Loucy (cell line): ENCODE data around the gene SLC38A7.

Experiments used
- H2AFZ ChIP-seq: fragments of 200-600 bp; sonication (generic); 2 replicates; pipeline ENCODE4 v1.6.0; 2016; ENCODE audit warnings: antibody characterized with exemption, mild to moderate bottlenecking, low read length, moderate library complexity
- H3F3A ChIP-seq: fragments of 200-600 bp; 2 replicates; pipeline ENCODE4 v1.6.0; 2016; ENCODE audit warnings: antibody characterized with exemption, low read depth, mild to moderate bottlenecking
- H3K27me3 ChIP-seq: fragments of 200-600 bp; sonication (generic); 2 replicates; pipeline ENCODE4 v1.6.1; 2014; ENCODE audit warnings: low read length, mild to moderate bottlenecking; ENCODE audit not compliant: insufficient read depth, poor library complexity, severe bottlenecking
- H3K36me3 ChIP-seq: fragments of 200-600 bp; sonication (generic); 2 replicates; pipeline ENCODE4 v1.6.1; 2016; ENCODE audit warnings: low read length; ENCODE audit not compliant: insufficient read depth
- H3K4me1 ChIP-seq: fragments of 200-600 bp; sonication (generic); 2 replicates; pipeline ENCODE4 v1.5.1; 2014; ENCODE audit warnings: low read length, mild to moderate bottlenecking; ENCODE audit not compliant: insufficient read depth, poor library complexity, severe bottlenecking
- H3K4me2 ChIP-seq: fragments of 200-600 bp; sonication (generic); 2 replicates; pipeline ENCODE4 v1.6.0; 2014; ENCODE audit warnings: antibody characterized with exemption, low read length, low read depth, mild to moderate bottlenecking; ENCODE audit not compliant: poor library complexity, severe bottlenecking
- H3K4me3 ChIP-seq: fragments of 200-600 bp; sonication (generic); 2 replicates; pipeline ENCODE4 v1.5.1; 2014; ENCODE audit warnings: low read length, mild to moderate bottlenecking, mixed read lengths; ENCODE audit not compliant: poor library complexity, severe bottlenecking
- H3K79me2 ChIP-seq: fragments of 200-600 bp; sonication (generic); 2 replicates; pipeline ENCODE4 v1.6.1; 2014; ENCODE audit warnings: low read length; ENCODE audit not compliant: insufficient read depth
- H3K9ac ChIP-seq: fragments of 200-600 bp; sonication (generic); 2 replicates; pipeline ENCODE4 v1.6.0; 2014; ENCODE audit warnings: mild to moderate bottlenecking, low read depth, low read length, moderate library complexity; ENCODE audit not compliant: poor library complexity, severe bottlenecking
- H3K9me2 ChIP-seq: fragments of 200-600 bp; sonication (generic); replicated peaks from 2 replicates; pipeline ENCODE4 v1.6.1; 2016; ENCODE audit warnings: low read depth, low read length, mixed read lengths
- H3K9me3 ChIP-seq: fragments of 200-600 bp; sonication (generic); 2 replicates; pipeline ENCODE4 v1.6.1; 2014; ENCODE audit warnings: mild to moderate bottlenecking, antibody characterized with exemption, low read length, low read depth; ENCODE audit not compliant: insufficient read depth
- H4K20me1 ChIP-seq: fragments of 200-600 bp; sonication (generic); 2 replicates; pipeline ENCODE4 v1.6.0; 2014; ENCODE audit warnings: antibody characterized with exemption, low read length, mild to moderate bottlenecking; ENCODE audit not compliant: insufficient read depth, poor library complexity, severe bottlenecking
- CTCF ChIP-seq: fragments of 200-600 bp; sonication (generic); conservative IDR thresholded peaks from 2 replicates; pipeline ENCODE4 v1.5.1; 2014; ENCODE audit warnings: mild to moderate bottlenecking, antibody characterized with exemption, low read length
- EZH2phosphoT487 ChIP-seq: fragments of 200-600 bp; IDR thresholded peaks from 2 replicates; pipeline ENCODE4 v1.6.1; 2018; ENCODE audit warnings: antibody characterized with exemption, mild to moderate bottlenecking, moderate library complexity, borderline replicate concordance

SLC38A7 gene

GRCh38 chr16:58727028-58727781 lies 42.6 kb upstream of the SLC38A7 start:
- Histone ChIP-seq H3K79me2 (peaks cover 68% of the 10 kb centered on the region), H2AFZ (no peak overlapping the region), H4K20me1 (peaks cover 43% of the 10 kb centered on the region), H3K9me2 (no peaks in the 10 kb centered on the region), H3F3A (no peaks in the 10 kb centered on the region), H3K36me3 (peaks cover 13% of the 10 kb centered on the region; the same call in 1 of the 2 replicates), H3K4me2 (no peak overlapping the region), H3K27me3 (no peaks in the 10 kb centered on the region), H3K4me3 (no peak overlapping the region), H3K4me1 (peaks cover 38% of the 10 kb centered on the region), H3K9ac (no peak overlapping the region), H3K9me3 (no peaks in the 10 kb centered on the region)
- no peak for TF ChIP-seq EZH2phosphoT487
- no peak for TF ChIP-seq CTCF

- H3K4me3 ChIP-seq: no peak overlapping the region
- H2AFZ ChIP-seq: no peak overlapping the region
- peaks cover 28% of the 10 kb centered on the region for H3K79me2 ChIP-seq
- H3K9me2 ChIP-seq: no peaks in the 10 kb centered on the region
- H3K4me2 ChIP-seq: no peak overlapping the region
- H3K9ac ChIP-seq: no peak overlapping the region
- H3K9me3 ChIP-seq: no peaks in the 10 kb centered on the region
- peaks cover 48% of the 10 kb centered on the region; the same call in 1 of the 2 replicates for H3K36me3 ChIP-seq
- peaks cover 8% of the 10 kb centered on the region for H3K4me1 ChIP-seq
- H3F3A ChIP-seq: no peaks in the 10 kb centered on the region
- TF ChIP-seq CTCF (no peak), EZH2phosphoT487 (no peak)
- H3K27me3 ChIP-seq: no peaks in the 10 kb centered on the region
- H4K20me1 ChIP-seq: peaks cover 10% of the 10 kb centered on the region
These were observed 38.5 kb upstream of the SLC38A7 start for GRCh38 chr16:58723109-58723508.

GRCh38 chr16:58717994-58718393 lies 33.4 kb upstream of the SLC38A7 start:
- Histone ChIP-seq H3F3A (no peaks in the 10 kb centered on the region), H3K4me2 (no peak overlapping the region), H3K4me3 (no peak overlapping the region), H2AFZ (no peak overlapping the region), H3K4me1 (no peaks in the 10 kb centered on the region), H3K9ac (no peak overlapping the region), H3K36me3 (peaks cover 79% of the 10 kb centered on the region; the same call in 1 of the 2 replicates), H4K20me1 (no peaks in the 10 kb centered on the region), H3K79me2 (no peaks in the 10 kb centered on the region), H3K9me2 (no peaks in the 10 kb centered on the region), H3K9me3 (no peaks in the 10 kb centered on the region), H3K27me3 (no peaks in the 10 kb centered on the region)
- no peak for TF ChIP-seq EZH2phosphoT487

- H3K36me3 ChIP-seq: peaks cover 82% of the 10 kb centered on the region
These were observed 31.9 kb upstream of the SLC38A7 start for GRCh38 chr16:58716468-58716867.

More at GRCh38 chr16:58716468-58716867, 31.9 kb upstream of the SLC38A7 start:
- H3K79me2 ChIP-seq: no peaks in the 10 kb centered on the region
- no peak overlapping the region for H3K9ac ChIP-seq
- H3K27me3 ChIP-seq: no peaks in the 10 kb centered on the region
- H4K20me1 ChIP-seq: no peaks in the 10 kb centered on the region
- no peaks in the 10 kb centered on the region for H3K9me2 ChIP-seq
- no peak for TF ChIP-seq EZH2phosphoT487
- TF ChIP-seq CTCF: no peak
- no peak overlapping the region for H2AFZ ChIP-seq
- H3K4me3 ChIP-seq: no peak overlapping the region
- no peaks in the 10 kb centered on the region for H3F3A ChIP-seq
- H3K9me3 ChIP-seq: no peaks in the 10 kb centered on the region
- H3K4me1 ChIP-seq: no peaks in the 10 kb centered on the region
- H3K4me2 ChIP-seq: no peak overlapping the region
